A549 (cell line): ENCODE results near the gene LILRA5.

Experiments
- BHLHE40 ChIP-seq: IDR thresholded peaks from 2 replicates; pipeline ENCODE4 v1.6.1; 2012; ENCODE audit warnings: low read depth, low read length, inconsistent platforms
- CHD4 ChIP-seq: fragments of 200-600 bp; sonication (generic); IDR thresholded peaks from 2 replicates; pipeline ENCODE4 v1.6.1; 2016; ENCODE audit warnings: antibody characterized with exemption, mild to moderate bottlenecking, borderline replicate concordance
- CTCF ChIP-seq: fragments of >200 bp; sonication (Bioruptor Twin); formaldehyde crosslinking; IDR thresholded peaks from 3 replicates; pipeline ENCODE4 v1.5.1; 2016
- EHF ChIP-seq: fragments of 250-450 bp; sonication (Bioruptor Pico); IDR thresholded peaks from 2 replicates; pipeline ENCODE4 v1.5.0; 2020; ENCODE audit warnings: mild to moderate bottlenecking
- HMGXB4 ChIP-seq: fragments of 250-450 bp; sonication (Bioruptor Pico); IDR thresholded peaks from 2 replicates; pipeline ENCODE4 v1.5.0; 2021; ENCODE audit warnings: mild to moderate bottlenecking, moderate library complexity, borderline replicate concordance
- KDM5A ChIP-seq: fragments of 200-600 bp; sonication (generic); IDR thresholded peaks from 2 replicates; pipeline ENCODE4 v1.6.1; 2016; ENCODE audit warnings: antibody characterized with exemption, mild to moderate bottlenecking
- PBX3 ChIP-seq: IDR thresholded peaks from 2 replicates; pipeline ENCODE4 v1.6.1; 2012
- POLR2A ChIP-seq: IDR thresholded peaks from 2 replicates; pipeline ENCODE4 v1.6.1; 2012; ENCODE audit warnings: mild to moderate bottlenecking, low read length
- POLR2AphosphoS2 ChIP-seq: conservative IDR thresholded peaks from 2 replicates; pipeline ENCODE4 v1.6.1; 2012; ENCODE audit warnings: low read length, improper control_type of control experiment, inconsistent platforms
- RCOR1 ChIP-seq: fragments of 150-350 bp; IDR thresholded peaks from 2 replicates; pipeline ENCODE4 v1.6.1; 2014; ENCODE audit warnings: antibody characterized with exemption, low read length, low read depth
- SREBF2 ChIP-seq: fragments of 450-650 bp; IDR thresholded peaks from 2 replicates; pipeline ENCODE4 v1.6.1; 2014; ENCODE audit warnings: mild to moderate bottlenecking, moderate library complexity
- ZC3H11A ChIP-seq: fragments of 450-650 bp; IDR thresholded peaks from 2 replicates; pipeline ENCODE4 v1.6.1; 2014; ENCODE audit warnings: antibody characterized with exemption, mild to moderate bottlenecking
- ZSCAN20 ChIP-seq: fragments of 250-450 bp; sonication (Bioruptor Pico); IDR thresholded peaks from 2 replicates; pipeline ENCODE4 v1.8.0; 2022; ENCODE audit warnings: mild to moderate bottlenecking, moderate library complexity

GRCh38 chr19:54343868-54344267 is 30.9 kb upstream of the LILRA5 start:
- TF ChIP-seq POLR2A (no peak), CTCF (no peak), KDM5A (no peak), ZC3H11A (no peak), RCOR1 (no peak), BHLHE40 (no peak), CHD4 (no peak), PBX3 (no peak), POLR2AphosphoS2 (no peak), HMGXB4 (CRISPR knock-in tag) (no peak), ZSCAN20 (CRISPR knock-in tag) (no peak), SREBF2 (no peak), EHF (CRISPR knock-in tag) (no peak)
